Suprapubic skin (tissue), 4 donors: Measurements from ENCODE around the gene ANAPC10. TPM values are rescaled to one million over a fixed set of nuclear protein-coding genes. Genes with fewer than 3 reads are reported as not detected.
A peak's percentile ranks its signal among the peaks of the same experiment; 100 is the strongest.

Experiments used
- DNase-seq, 2 donors: peaks; one replicate each; pipeline ENCODE4 v3.0.0-alpha.2; 2019; ENCODE audit warnings: low spot score in 2 of 2
- H3K27ac ChIP-seq: fragments of 200-600 bp; sonication (generic); one replicate; pipeline ENCODE4 v1.5.1; 2019
- H3K27me3 ChIP-seq: fragments of 200-600 bp; sonication (generic); one replicate; pipeline ENCODE4 v1.5.1; 2019
- H3K36me3 ChIP-seq: fragments of 200-600 bp; sonication (generic); one replicate; pipeline ENCODE4 v1.5.1; 2019
- H3K4me1 ChIP-seq: fragments of 200-600 bp; sonication (generic); one replicate; pipeline ENCODE4 v1.5.1; 2019
- H3K4me3 ChIP-seq: fragments of 200-600 bp; sonication (generic); one replicate; pipeline ENCODE4 v1.5.1; 2019; ENCODE audit warnings: mild to moderate bottlenecking
- H3K9me3 ChIP-seq: fragments of 200-600 bp; sonication (generic); one replicate; pipeline ENCODE4 v1.5.1; 2019
- EP300 ChIP-seq: sonication (generic); formaldehyde crosslinking; IDR thresholded peaks from one replicate; pipeline ENCODE4 v1.6.1; 2017; ENCODE audit warnings: antibody characterized with exemption
- POLR2A ChIP-seq, 2 donors: fragments of 450-650 bp; IDR thresholded peaks; one replicate each; pipeline ENCODE4 v1.6.1; 2017; ENCODE audit warnings: antibody characterized with exemption in 2 of 2, mild to moderate bottlenecking in 2 of 2, moderate library complexity in 2 of 2
- POLR2AphosphoS5 ChIP-seq, 3 donors: sonication (generic); formaldehyde crosslinking; IDR thresholded peaks; one replicate each; pipeline ENCODE4 v1.6.1; 2017; ENCODE audit warnings: antibody characterized with exemption in 3 of 3
- WGBS: methylation state at CpG from one replicate; pipeline ENCODE4 v1.1.5; 2018; 5-methylcytosine and 5-hydroxymethylcytosine counted together
- total RNA-seq, 4 donors: library from RNA; depleted of rRNA; stranded (reverse); fragments of >200 nt; gene quantifications; one replicate each; pipeline ENCODE4 v1.1.0, GENCODE V29; 2016
- TF ChIP-seq, protein P1 (sequence below), 2 donors: fragments of 200-600 bp in 1 of 2; fragments of 450-650 bp in 1 of 2; sonication (generic) in 1 of 2; IDR thresholded peaks; one replicate each; pipeline ENCODE4 v1.5.1; 2016 to 2019; ENCODE audit warnings: antibody characterized with exemption in 2 of 2, mild to moderate bottlenecking in 1 of 2, moderate library complexity in 1 of 2

ANAPC10 gene
- total RNA-seq, 4 donors from 2014 or later = 16.1 to 30.1 (median 24.0) TPM

GRCh38 chr4:145075742-145076468 lies 22.1 kb downstream of the ANAPC10 start:
- TF ChIP-seq POLR2AphosphoS5 (IDR thresholded peaks at IDR 0.05) (no peak), POLR2A (IDR thresholded peaks at IDR 0.05) (no peak), EP300 (no peak)
- TF ChIP-seq, protein P1, sequence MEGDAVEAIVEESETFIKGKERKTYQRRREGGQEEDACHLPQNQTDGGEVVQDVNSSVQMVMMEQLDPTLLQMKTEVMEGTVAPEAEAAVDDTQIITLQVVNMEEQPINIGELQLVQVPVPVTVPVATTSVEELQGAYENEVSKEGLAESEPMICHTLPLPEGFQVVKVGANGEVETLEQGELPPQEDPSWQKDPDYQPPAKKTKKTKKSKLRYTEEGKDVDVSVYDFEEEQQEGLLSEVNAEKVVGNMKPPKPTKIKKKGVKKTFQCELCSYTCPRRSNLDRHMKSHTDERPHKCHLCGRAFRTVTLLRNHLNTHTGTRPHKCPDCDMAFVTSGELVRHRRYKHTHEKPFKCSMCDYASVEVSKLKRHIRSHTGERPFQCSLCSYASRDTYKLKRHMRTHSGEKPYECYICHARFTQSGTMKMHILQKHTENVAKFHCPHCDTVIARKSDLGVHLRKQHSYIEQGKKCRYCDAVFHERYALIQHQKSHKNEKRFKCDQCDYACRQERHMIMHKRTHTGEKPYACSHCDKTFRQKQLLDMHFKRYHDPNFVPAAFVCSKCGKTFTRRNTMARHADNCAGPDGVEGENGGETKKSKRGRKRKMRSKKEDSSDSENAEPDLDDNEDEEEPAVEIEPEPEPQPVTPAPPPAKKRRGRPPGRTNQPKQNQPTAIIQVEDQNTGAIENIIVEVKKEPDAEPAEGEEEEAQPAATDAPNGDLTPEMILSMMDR (IDR thresholded peaks at IDR 0.05) = no peak
- Histone ChIP-seq H3K4me1 (no peaks in the 10 kb centered on the region), H3K9me3 (no peaks in the 10 kb centered on the region), H3K27me3 (no peaks in the 10 kb centered on the region), H3K27ac (no peak overlapping the region), H3K36me3 (peaks cover 23% of the 10 kb centered on the region), H3K4me3 (no peak overlapping the region)
- 100% methylated on average over 1 of the region's 1 CpG for WGBS
- no peak for DNase-seq

DNA sequence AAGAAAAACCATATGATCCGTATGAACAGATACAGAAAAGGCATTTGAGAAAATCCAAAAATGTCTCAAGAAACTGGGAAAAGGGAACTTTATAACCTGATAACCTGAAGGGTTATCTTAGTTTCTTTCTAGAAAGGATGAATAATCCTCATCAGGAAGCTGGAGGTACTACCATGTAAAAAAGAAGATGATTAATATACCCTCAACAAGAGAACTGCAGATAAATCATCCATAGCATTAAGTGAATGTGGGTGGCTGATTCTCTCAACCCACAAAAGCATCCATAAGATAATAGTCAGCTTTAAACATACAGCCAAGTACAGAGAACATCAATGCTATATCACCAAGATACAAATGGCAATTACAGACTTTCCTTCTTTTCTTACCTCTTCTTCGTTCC lies 26.4 kb downstream of the ANAPC10 start:
- no peaks in the 10 kb centered on the region for H3K4me1 ChIP-seq
- H3K9me3 ChIP-seq = no peaks in the 10 kb centered on the region
- peaks cover 4% of the 10 kb centered on the region for H3K36me3 ChIP-seq
- WGBS = 96% methylated on average over 2 of the region's 2 CpGs
- DNase-seq = no peak
- TF ChIP-seq POLR2A (IDR thresholded peaks at IDR 0.05) (no peak), POLR2AphosphoS5 (IDR thresholded peaks at IDR 0.05) (no peak), EP300 (no peak)
- TF ChIP-seq, protein P1 (IDR thresholded peaks at IDR 0.05) = no peak
- no peaks in the 10 kb centered on the region for H3K27me3 ChIP-seq
- no peak overlapping the region for H3K4me3 ChIP-seq
- H3K27ac ChIP-seq = no peak overlapping the region

DNA sequence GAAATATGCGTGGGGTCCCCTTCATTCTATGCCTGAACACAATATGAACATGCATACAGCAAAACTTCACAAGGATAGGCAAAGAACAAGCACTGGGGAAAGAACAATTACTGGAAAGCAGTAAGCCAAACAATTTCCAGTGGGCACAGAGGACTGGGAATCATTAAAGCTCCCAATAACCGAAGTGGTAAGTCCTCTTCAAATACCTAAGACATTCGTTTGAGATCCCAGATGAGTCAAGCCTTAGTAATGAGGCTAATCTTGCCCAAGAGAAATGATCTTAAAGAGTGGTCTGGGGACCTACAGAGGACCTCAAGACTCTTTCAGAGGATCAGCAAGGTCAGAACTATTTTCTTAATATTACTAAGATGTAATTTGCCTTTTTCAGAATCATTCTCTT lies 28.6 kb downstream of the ANAPC10 start:
- no peaks in the 10 kb centered on the region for H3K9me3 ChIP-seq
- H3K4me3 ChIP-seq = no peak overlapping the region
- WGBS = 83% methylated on average over 3 of the region's 3 CpGs
- no peak for DNase-seq
- H3K4me1 ChIP-seq = peaks cover 3% of the 10 kb centered on the region
- no peak for TF ChIP-seq POLR2AphosphoS5 (IDR thresholded peaks at IDR 0.05)
- no peak for TF ChIP-seq EP300
- TF ChIP-seq, protein P1 (IDR thresholded peaks at IDR 0.05) = no peak
- no peak for TF ChIP-seq POLR2A (IDR thresholded peaks at IDR 0.05)
- H3K36me3 ChIP-seq = no peaks in the 10 kb centered on the region
- no peak overlapping the region for H3K27ac ChIP-seq
- H3K27me3 ChIP-seq = no peaks in the 10 kb centered on the region

- WGBS = 62% methylated on average over 2 of the region's 2 CpGs
- DNase-seq = no peak
- no peak overlapping the region for H3K27ac ChIP-seq
- no peaks in the 10 kb centered on the region for H3K27me3 ChIP-seq
- H3K36me3 ChIP-seq = no peaks in the 10 kb centered on the region
- peaks cover 3% of the 10 kb centered on the region for H3K4me1 ChIP-seq
- no peak overlapping the region for H3K4me3 ChIP-seq
- H3K9me3 ChIP-seq = no peaks in the 10 kb centered on the region
- TF ChIP-seq, protein P1 (IDR thresholded peaks at IDR 0.05) = no peak
- TF ChIP-seq EP300 (no peak), POLR2AphosphoS5 (IDR thresholded peaks at IDR 0.05) (no peak), POLR2A (IDR thresholded peaks at IDR 0.05) (no peak)
These were observed 31.9 kb downstream of the ANAPC10 start for GRCh38 chr4:145066063-145066501.

DNA sequence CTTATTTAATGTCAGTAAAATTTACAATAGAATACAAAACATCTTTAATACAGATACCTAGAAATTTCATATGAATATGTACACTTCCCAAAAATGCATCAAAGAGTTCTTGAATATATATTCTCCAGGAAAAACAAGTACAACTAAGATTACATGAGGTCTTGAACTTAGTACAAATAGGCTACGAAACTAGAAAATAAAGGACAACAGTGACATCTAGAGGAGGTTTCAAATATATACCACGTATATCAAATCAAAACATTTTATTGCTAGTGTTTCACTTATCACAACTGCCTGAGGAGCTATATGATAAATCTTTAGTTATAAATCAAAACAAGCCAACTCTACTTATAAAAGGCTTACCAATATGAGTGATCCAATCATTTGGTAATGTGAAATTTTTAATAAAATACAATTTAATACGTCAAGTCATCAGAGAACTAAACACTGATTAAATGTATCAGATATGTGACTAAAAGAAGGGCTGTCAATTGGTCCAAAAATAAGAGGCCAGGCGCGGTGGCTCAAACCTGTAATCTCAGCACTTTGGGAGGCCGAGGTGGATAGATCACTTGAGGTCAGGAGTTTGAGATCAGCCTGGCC lies 36.6 kb downstream of the ANAPC10 start:
- Histone ChIP-seq H3K27ac (no peak overlapping the region), H3K36me3 (no peaks in the 10 kb centered on the region), H3K27me3 (no peaks in the 10 kb centered on the region), H3K4me3 (no peak overlapping the region), H3K9me3 (no peaks in the 10 kb centered on the region), H3K4me1 (peaks cover 3% of the 10 kb centered on the region)
- TF ChIP-seq, protein P1 (IDR thresholded peaks at IDR 0.05) = peak in 1 of 2 donors; percentile 20
- no peak for TF ChIP-seq EP300
- no peak for DNase-seq
- WGBS = 63% methylated on average over 6 of the region's 6 CpGs
